GM18526 (cell line): ENCODE measurements around the gene TMEM163.

Experiments used
- POLR2A ChIP-seq: IDR thresholded peaks from 3 replicates; pipeline ENCODE4 v1.6.1; 2011; ENCODE audit not compliant: insufficient read length; ENCODE audit errors: extremely low read depth

Gene TMEM163

GRCh38 chr2:134626781-134627180, 92.0 kb downstream of the TMEM163 start:
- no peak for TF ChIP-seq POLR2A

- no peak for TF ChIP-seq POLR2A
Measured at GRCh38 chr2:134625311-134625710, 93.5 kb downstream of the TMEM163 start.

DNA sequence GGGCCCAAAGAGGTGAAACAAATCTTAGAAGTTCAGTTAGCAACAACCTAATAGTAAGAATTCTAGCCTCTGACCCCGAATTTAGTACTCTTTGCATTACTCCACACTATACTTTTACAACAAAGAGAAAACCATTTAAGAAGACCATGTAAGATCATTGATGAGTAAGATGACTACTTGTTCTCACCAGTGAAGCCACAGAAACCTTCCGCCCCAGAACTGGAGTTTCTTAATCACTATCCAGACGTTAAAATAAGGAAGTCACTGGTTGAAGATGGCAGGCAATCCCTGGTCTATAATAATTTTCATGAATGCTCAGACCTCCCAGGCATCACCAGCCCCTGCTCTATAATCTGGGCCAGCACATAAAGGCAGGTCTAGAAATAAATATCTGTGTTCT, 95.0 kb downstream of the TMEM163 start:
- TF ChIP-seq POLR2A, result no peak

DNA sequence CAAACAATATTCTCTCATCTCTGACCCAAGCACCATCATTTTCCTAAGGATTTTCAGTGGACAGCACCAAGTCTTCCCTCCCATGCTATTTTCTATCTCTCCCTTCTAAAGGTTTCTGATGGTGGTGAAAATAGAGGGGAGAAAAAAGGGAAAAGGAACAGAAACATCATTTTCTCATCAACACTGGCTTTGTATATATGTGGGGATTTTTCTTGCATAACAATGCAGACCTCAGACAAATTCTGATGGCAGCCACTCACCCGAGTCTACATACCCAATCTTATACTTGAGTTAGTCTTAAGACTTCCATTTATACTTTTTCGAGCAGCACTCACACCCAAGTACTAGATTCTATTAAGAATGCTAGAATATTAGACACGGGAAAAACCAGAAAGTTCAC, 95.8 kb downstream of the TMEM163 start:
- TF ChIP-seq POLR2A, result no peak

- no peak for TF ChIP-seq POLR2A
Measured at GRCh38 chr2:134621939-134622705, 96.7 kb downstream of the TMEM163 start.

GRCh38 chr2:134619250-134619649, 99.5 kb downstream of the TMEM163 start:
- TF ChIP-seq POLR2A, result no peak

DNA sequence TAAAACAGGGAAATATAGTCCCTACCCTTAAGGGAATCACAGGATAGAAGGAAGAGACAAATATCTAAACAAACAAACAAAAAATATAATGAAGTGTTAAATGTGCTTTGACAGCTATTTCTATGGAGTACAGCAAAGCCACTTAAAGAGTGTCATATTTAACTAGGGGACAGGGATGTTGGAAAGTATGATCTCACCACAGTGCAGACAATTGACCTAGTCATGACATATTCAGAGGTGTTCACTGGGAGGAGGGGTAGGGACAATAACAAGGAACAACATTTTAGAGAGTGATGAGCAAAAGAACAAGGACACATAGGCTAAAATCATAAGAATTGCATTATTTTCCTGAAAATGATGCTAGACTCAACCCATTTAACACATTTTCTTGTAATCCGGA, 107.5 kb downstream of the TMEM163 start:
- TF ChIP-seq POLR2A, result no peak

DNA sequence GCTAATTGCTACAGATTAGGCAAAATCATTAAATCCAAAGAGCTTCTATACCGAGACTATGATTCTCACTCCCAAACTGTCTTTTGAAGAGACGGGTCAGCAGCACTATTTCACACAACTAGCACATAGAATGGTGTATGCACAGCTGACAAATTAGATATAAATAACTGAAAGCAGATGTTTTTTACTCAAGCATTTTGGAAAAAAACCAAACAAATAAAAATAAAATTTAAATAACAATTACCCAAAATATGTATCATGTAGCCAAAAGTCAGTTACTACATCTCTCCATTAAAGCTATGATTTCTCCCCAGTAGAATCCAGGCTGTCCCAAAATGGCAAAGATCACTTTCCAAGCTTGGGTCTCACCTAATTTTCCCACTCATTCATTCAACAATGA, 107.9 kb downstream of the TMEM163 start:
- no peak for TF ChIP-seq POLR2A

DNA sequence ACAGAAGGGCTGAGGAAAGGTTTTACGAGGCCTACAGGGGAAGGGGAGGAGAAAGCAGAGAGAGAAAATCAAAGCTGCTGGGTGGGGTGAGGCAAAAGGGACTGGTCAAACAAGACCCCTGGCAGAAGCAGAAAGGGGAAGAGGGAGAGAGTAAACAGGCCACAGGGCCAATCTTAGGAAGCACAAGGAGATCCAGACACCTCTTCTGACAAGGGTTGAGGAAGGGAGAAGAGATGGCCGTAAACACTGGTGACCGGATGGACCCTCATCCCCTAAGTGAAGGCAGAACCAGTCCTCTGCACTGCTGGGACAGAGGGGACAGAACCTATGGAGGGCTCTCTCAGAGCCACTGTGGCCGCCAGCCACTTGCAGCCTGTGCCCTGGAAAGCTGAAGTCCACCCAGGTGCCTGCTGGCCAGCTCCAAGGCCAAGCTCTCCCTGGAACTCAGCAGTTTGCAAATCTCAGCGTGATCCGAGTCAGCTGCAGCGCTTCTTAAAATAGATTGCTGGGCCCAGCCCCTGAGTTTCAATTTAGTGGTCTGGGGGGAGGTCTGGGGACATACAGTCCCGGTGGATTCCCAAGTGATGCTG, 108.8 kb downstream of the TMEM163 start:
- TF ChIP-seq POLR2A, result no peak

DNA sequence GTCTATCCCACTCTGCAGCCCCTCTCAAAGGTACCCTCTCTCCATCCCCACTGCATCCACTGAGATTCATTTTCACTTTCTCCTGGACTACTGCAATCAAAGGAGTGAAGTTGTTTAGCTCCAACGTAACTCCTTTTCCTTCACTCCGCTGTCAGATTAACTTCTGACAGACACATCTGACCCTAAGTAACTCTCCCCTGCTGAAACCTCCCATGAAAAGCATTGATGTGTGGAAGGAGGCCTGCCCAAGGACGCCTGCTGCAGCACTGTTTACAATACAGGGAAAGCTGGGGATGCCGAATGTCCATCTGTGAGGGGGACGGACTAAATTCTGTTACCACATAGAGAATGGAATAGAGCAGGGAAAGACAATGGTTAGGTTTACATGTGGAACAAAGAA, 114.8 kb downstream of the TMEM163 start:
- TF ChIP-seq POLR2A, result no peak

GRCh38 chr2:134602666-134603065, 116.1 kb downstream of the TMEM163 start:
- TF ChIP-seq POLR2A, result no peak

DNA sequence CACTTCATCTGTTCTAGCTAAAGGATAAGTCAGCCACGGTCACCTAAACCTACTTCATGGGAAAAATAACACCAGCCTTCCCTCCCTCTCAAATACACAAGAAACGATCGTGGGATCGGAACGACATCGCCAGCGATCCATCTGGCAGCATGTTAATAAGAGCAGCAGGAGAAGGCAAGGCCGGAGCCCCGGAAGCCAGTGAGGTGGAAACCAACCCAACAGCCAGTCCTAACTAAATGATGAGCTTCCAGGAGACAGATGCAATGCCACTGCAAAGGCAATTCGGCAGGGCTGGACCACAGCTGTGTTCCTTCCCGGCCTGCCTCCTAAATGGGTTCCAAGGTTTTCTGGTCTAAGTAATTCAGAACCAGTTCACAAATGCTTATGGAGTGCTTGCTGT, 117.5 kb downstream of the TMEM163 start:
- no peak for TF ChIP-seq POLR2A

- no peak for TF ChIP-seq POLR2A
Measured at GRCh38 chr2:134600208-134600607, 118.6 kb downstream of the TMEM163 start.

DNA sequence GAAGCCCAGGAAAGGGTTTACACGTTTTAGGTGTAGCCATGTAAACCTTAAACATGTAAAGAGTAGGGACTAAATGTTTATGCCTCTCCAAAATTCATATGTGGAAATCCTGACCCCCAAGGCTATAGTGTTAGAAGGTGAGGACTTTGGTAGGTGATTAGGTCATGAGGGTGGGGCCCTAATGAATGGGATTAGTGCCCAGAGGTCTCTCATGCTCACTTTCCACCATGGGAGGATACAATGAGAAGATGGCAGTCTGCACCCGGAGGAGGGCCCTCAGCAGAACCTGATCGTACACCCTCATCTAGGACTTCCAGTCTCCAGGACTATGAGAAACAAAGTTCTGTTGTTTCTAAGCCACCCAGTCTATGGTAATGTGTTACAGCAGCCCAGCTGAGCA, 119.6 kb downstream of the TMEM163 start:
- no peak for TF ChIP-seq POLR2A

DNA sequence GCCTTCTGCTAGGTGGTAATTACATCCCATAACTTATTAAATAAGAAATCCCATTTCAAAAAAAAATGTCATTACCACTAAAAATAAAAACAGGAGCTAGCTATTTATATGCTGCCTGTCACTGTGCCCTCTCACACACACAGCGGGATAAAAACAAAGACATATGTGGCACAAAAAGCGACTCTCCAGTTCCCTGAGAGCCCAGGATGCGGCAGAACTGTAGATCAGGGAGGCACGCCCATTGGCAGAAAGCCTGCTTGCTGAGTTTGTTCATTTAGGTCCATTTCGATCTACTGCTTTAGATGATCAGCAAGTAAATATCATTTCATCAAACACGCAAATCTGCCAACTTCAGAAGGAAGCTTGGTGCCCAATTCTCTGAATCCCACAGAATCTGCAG, 124.4 kb downstream of the TMEM163 start:
- no peak for TF ChIP-seq POLR2A

DNA sequence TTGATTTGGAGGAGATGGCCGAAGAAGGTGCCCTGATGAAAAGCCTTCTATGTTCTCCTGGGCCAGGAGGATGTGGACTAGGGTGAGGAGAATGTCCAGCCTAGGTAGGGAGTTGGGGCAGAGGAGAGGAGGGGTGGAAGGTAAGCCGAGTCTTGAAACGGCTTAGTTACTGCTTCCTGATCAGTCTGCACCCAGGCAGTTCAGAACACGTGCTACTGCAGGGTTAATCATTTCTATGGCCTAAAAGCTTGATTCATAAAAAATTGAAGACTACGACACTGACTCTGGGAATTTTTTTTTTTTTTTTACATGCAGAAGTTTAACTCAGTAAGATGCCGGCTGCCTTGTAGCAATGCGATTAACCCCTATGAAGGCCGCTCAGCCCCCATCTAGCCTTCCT, 125.3 kb downstream of the TMEM163 start:
- no peak for TF ChIP-seq POLR2A

- TF ChIP-seq POLR2A, result no peak
Measured at GRCh38 chr2:134592377-134592776, 126.4 kb downstream of the TMEM163 start.

- no peak for TF ChIP-seq POLR2A
Measured at GRCh38 chr2:134591526-134591925, 127.3 kb downstream of the TMEM163 start.

GRCh38 chr2:134590679-134591078, 128.1 kb downstream of the TMEM163 start:
- TF ChIP-seq POLR2A, result no peak
